ENCODE measurements around the gene RNU6-1.

The RNU6-1 gene

GRCh38 chr15:67801926-67802914, 37.6 kb downstream of the RNU6-1 start:
- TF ChIP-seq POLR2A (IDR thresholded peaks at IDR 0.05; ENCODE audit: low read length) (no peak), GATA1 (IDR thresholded peaks at IDR 0.05; ENCODE audit: low read depth, low read length) (no peak)
- no peak for DNase-seq

DNA sequence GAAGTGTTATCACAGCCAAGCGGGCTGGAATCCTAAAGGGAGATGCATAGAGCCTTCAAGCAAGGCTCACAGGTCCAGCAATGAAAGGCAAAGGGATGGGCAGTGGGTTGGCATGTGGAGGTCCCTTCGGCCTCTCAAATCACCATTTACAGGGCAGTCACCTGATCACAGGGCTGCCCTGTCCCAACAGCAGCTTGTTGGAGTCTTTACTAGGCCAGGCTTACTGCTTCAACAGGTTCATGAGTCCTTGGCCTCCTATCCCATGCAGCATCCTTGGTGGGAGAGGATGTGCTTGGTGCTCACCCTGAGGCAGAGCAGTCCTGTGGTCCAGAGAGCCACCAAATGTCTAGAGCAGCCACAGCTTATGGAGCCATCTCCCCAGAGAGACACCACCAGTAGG, 38.7 kb downstream of the RNU6-1 start:
- no peak for DNase-seq
- TF ChIP-seq GATA1 (IDR thresholded peaks at IDR 0.05; ENCODE audit: low read depth, low read length) (no peak), POLR2A (IDR thresholded peaks at IDR 0.05; ENCODE audit: low read length) (no peak)

DNA sequence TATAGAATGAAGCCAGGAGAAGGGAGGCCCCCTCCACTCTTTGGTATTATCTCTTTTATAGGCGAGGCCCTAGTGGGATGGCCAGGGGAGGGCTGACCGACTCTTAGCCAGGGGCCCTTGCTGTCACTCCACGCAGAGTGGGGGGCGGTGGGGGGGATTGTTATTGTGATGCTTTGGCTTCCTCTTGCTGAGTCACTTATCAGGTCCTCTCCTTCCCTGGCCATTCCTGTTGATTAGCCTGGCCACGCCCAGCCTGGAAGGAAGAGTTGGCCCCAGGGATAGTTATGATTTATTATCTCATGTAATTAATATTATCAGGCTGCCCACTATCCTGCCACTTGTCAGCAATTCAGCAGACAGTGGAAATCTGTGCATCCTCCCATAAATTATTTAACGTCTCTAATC, 40.0 kb downstream of the RNU6-1 start:
- TF ChIP-seq POLR2A (IDR thresholded peaks at IDR 0.05; ENCODE audit: low read length) (no peak), GATA1 (IDR thresholded peaks at IDR 0.05; ENCODE audit: low read depth, low read length) (no peak)
- DNase-seq = peak; percentile 13 to 46

DNA sequence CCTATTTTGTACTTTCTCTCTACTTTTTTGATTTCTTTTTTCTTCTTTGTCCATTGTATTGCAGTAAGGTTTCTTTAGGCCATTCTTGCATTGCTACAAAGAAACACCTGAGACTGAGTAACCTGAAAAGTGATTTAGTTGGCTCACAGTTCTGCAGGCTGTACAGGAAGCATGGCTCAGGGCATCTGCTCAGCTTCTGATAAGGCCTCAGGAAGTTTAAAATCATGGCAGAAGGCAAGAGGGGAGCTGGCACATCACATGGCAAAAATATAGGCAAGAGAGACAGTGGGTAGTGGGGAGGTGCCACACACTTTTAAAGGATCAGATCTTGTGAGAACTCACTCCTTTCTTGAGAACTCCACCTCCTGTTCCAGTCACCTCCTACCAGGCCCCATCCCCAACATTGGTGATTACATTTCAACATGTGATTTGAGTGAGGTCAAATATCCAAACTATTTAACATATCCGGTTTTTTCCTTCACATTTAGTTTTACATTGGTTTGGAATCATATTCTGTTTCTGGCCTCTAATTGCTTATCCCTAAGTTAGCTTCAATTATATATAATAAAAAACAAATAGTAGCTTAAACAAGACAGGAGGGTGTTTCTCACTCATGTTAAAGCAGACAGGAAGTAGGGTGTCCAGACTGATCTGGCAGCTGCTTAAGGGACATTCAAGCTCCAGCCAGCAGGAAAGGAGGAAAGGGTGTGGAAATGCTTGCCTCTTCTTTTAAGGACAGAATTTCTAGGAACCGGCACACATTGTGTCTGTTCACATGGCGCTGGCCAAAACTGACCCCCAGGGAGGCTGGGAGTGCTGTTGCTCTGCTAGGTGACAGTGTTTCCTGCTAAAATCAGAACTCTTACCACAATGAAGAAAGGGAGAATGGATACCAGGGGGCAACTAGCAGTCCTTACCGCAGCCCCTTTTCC, 43.4 kb downstream of the RNU6-1 start:
- TF ChIP-seq GATA1 (IDR thresholded peaks at IDR 0.05; ENCODE audit: low read depth, low read length) = no peak
- TF ChIP-seq POLR2A (IDR thresholded peaks at IDR 0.05; ENCODE audit: low read length) = no peak
- DNase-seq = no peak

GRCh38 chr15:67794832-67795574, 44.8 kb downstream of the RNU6-1 start:
- DNase-seq = peak in 1 of 2 experiments; percentile 8
- TF ChIP-seq GATA1 (IDR thresholded peaks at IDR 0.05; ENCODE audit: low read depth, low read length) (no peak), POLR2A (IDR thresholded peaks at IDR 0.05; ENCODE audit: low read length) (no peak)

GRCh38 chr15:67792250-67792942, 47.4 kb downstream of the RNU6-1 start:
- TF ChIP-seq POLR2A (IDR thresholded peaks at IDR 0.05; ENCODE audit: low read length) (no peak), GATA1 (IDR thresholded peaks at IDR 0.05; ENCODE audit: low read depth, low read length) (no peak)
- DNase-seq = no peak

GRCh38 chr15:67790610-67791319, 49.1 kb downstream of the RNU6-1 start:
- TF ChIP-seq POLR2A (IDR thresholded peaks at IDR 0.05; ENCODE audit: low read length) (no peak), GATA1 (IDR thresholded peaks at IDR 0.05; ENCODE audit: low read depth, low read length) (no peak)
- DNase-seq = no peak
